ENCODE results near the gene DNM3.
"Not testable (repeated sequence)": the region's sequence is repeated elsewhere in the genome, so short reads cannot be mapped to it uniquely, and the experiment has no call there.

DNM3 gene

DNA sequence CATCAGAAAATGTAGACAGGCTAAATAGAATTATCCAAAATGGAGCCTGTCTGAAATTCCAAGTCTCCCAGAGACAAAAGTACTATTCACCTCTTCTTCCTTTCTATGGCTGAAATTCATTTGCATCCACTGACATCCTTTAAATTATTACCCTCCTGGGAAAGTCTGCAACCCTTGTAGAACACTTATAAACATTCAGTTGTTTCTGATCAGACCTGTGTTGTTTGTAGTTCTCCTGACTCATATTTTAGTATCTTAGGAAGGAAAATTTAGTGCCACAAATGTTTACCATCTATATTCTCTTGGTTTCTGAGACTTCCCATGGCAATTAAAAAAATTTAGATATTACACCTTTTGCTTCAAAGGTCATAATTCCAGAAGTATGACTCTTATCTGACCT is 509.6 kb downstream of the DNM3 start:
- no peak for DNase-seq (ENCODE audit: low read depth in 2 of 3, low spot score in 2 of 3)

DNA sequence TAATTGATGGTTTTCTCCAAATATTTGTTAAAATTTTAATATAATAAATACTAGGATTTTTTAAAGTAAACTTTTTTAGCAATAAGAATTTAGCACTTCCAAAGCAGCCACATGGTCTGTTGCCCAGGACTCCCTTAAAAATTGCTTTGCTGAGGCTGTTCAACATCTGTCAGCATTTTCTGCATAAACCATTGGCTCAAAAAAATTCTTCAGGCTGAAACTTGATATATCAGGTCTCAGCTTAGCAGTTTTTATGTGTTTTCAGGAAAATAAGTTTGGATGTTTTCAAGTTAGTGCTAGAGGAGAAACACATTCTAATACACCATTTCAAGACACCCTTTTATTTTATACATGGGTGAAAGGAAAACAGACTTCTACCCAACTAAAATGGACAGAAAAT is 510.0 kb downstream of the DNM3 start:
- DNase-seq (ENCODE audit: low read depth in 2 of 3, low spot score in 2 of 3), result no peak

DNA sequence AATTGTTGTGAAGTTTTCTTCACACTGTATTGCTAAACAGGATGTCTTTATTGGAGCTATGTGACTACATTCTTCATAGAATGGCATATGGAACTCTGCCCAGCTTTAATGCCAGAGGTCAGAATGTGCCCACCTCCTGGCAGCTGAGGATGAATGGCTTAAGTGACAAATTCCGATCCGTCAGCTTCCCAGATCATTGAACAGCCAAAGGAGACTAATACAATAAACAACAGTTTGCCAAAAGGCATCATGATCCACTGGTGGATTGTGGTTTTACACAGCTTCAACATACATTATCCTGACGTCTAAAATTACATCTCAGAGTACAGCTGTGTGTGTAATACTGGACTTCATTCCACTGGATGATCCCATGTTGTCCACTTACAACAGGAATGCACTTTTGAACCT is 510.5 kb downstream of the DNM3 start:
- no peak for DNase-seq (ENCODE audit: low read depth in 2 of 3, low spot score in 2 of 3)

GRCh38 chr1:172352435-172352834 is 511.1 kb downstream of the DNM3 start:
- no peak for DNase-seq (ENCODE audit: low read depth in 2 of 3, low spot score in 2 of 3)

GRCh38 chr1:172354291-172355274 is 513.3 kb downstream of the DNM3 start:
- no peak for DNase-seq (ENCODE audit: low read depth in 2 of 3, low spot score in 2 of 3)

- DNase-seq (ENCODE audit: low read depth in 2 of 3, low spot score in 2 of 3), result no peak
These were observed 515.3 kb downstream of the DNM3 start for GRCh38 chr1:172356620-172357019.

DNA sequence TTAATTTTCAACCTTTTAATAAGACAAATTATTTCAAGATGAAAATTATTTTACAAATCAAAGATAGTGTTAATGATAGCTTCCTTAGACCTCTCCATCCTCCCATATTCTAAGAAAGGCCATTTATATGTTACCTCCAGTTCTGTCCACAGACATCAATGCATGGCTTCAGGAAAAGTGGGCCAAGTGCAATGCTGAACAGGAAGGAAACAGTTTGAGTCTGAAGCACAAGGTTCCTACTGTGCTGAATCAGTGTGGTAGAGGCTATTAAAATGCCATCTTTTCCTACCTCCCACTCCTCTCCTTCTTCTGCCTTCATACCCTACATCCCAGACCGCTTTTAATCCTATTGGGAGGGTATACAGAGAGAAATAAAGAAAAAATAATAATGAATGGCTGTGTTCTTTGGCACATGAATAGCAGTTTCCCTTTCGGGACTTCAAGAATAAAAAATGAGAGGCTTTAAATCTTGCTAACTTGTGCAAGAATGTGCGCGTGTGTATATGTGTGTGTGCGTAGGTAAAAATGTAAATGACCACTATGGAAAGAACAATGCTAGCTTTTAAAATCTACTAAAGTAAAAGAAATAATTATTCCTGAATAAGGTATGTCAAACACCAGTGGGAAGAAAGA is 516.6 kb downstream of the DNM3 start:
- no peak for DNase-seq (ENCODE audit: low read depth in 2 of 3, low spot score in 2 of 3)

GRCh38 chr1:172359491-172359999 is 518.2 kb downstream of the DNM3 start:
- DNase-seq (ENCODE audit: low read depth in 2 of 3, low spot score in 2 of 3), result no peak

GRCh38 chr1:172360511-172360910 is 519.2 kb downstream of the DNM3 start:
- no peak for DNase-seq (ENCODE audit: low read depth in 2 of 3, low spot score in 2 of 3)

- DNase-seq (ENCODE audit: low read depth in 2 of 3, low spot score in 2 of 3), result no peak
These were observed 519.7 kb downstream of the DNM3 start for GRCh38 chr1:172360985-172361384.

DNA sequence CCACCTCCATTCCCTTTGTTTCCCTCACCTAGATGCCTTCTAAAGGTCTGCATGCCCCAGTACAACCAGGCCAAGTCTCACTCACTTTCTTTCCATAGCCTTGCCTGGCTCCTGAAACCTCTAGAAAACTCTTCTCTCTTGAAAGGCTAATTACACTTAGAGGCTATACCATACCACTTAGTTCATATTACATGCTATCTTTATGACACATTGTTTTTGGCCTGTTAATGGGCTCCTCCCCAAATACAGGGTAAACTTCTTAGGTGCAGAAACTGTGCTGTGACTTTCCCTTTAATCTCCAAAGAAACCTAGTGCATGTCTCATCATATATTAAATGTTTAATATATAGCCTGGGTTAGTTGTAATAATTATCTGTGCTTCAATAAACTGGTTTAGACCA is 522.6 kb downstream of the DNM3 start:
- DNase-seq (ENCODE audit: low read depth in 2 of 3, low spot score in 2 of 3), result no peak

- DNase-seq (ENCODE audit: low read depth in 2 of 3, low spot score in 2 of 3), result not testable (repeated sequence)
These were observed 530.3 kb downstream of the DNM3 start for GRCh38 chr1:172371646-172372045.

GRCh38 chr1:172373864-172374263 is 532.6 kb downstream of the DNM3 start:
- no peak for DNase-seq (ENCODE audit: low read depth in 2 of 3, low spot score in 2 of 3)

DNA sequence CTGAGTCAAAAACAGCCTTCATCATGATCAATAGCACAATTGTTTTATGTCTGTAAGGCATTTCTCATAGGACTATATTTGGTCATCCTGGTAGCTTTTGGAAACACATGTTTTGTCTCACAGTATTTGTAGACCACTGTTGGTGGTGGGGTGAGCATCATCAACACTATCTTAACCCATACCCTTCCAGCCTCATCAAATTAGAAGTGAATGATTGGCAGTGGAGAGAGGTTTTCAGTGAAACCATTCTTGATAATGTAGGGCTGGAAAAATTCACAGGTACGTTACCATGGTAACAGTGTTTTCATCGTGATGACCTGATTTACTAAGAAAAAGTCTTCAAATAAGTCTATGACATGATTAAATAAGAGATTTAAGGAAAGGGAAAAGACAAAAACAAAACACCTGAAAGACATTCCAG is 533.9 kb downstream of the DNM3 start:
- no peak for DNase-seq (ENCODE audit: low read depth in 2 of 3, low spot score in 2 of 3)

- no peak for DNase-seq (ENCODE audit: low read depth in 2 of 3, low spot score in 2 of 3)
These were observed 535.1 kb downstream of the DNM3 start for GRCh38 chr1:172376431-172376830.

GRCh38 chr1:172377565-172377964 is 536.3 kb downstream of the DNM3 start:
- no peak for DNase-seq (ENCODE audit: low read depth in 2 of 3, low spot score in 2 of 3)

DNA sequence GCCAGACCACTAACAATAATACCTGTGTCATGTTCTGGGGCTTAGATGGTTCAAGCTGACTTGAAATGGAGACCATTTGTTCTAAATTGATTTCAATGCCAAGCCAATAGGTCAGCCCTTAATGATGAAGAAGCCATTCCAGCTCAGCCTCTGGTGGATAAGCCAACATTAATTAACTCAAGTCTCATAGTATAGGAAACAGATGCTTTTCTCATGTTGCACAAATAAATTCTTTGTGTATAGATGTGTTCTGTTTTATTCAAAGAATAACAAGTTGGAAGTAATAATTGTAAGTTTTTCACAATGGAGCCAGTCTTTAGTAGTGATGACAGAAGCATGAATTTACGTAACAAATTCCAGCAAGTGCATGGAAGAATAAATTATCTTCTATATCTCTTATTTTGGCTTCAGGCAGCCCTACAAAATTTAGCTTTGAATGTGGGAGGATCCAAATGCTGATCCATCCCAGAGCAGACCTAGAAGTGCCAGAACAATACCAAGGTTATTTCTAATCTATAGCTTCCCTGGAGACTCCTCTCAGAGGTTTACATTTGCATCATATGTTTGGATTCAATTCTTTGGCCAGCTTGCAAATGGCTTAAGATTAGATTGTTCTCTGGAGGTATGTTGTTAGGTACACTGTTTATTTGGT is 536.9 kb downstream of the DNM3 start:
- no peak for DNase-seq (ENCODE audit: low read depth in 2 of 3, low spot score in 2 of 3)

DNA sequence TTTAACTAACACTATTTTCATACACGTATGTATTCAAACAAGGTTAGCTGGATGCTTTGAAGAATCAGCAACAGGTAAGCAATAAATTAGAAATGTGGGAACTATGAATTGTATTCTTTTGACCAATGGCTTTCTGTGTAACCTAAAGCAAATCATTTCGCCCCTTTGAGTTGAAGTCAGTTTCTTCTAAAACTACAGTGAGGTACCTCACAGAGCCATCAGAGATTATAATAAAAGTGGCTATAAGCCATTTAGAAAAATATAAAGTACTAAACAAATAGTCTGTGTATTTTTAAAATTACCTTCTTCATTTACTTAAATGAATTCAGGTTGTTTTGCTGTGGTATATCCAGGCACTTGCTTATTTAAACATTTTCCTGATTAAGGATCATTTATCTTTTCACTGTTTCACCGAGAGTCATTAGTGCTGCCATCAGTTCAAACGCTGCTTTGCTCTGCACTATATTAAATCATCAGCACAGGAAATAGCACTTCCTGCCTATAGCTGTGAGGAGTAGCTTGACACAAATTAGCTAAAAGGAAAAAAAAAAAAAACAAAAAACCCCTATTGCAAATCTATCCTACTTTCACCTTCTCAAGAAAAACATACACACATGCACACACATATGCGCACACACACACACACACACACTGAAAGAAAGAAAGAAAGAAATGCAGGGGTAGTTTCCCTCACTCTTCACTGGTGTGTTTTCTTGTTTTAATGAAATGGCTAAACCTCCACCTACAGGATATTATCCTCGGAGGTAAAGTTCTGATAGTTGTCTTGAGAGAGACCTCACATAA is 539.3 kb downstream of the DNM3 start:
- no peak for DNase-seq (ENCODE audit: low read depth in 2 of 3, low spot score in 2 of 3)

DNA sequence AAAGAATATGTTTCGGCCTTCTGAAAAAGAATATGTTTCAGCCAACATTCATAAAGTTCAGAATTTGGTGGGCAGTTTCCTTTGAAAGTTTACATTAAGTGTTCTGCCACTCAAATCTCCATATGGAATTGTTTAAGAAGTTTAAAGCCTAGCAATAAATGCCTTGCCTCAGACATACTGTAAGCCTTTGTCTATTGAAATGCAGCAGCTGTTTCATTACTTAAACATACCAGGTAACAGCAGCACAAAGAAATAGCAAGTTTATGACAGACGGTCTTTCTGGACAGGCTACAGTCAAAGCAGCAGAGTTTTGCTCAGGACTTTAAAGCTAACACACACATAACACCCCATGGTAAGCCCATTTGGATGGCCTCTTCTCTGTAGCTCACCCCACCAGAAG is 540.6 kb downstream of the DNM3 start:
- no peak for DNase-seq (ENCODE audit: low read depth in 2 of 3, low spot score in 2 of 3)

DNA sequence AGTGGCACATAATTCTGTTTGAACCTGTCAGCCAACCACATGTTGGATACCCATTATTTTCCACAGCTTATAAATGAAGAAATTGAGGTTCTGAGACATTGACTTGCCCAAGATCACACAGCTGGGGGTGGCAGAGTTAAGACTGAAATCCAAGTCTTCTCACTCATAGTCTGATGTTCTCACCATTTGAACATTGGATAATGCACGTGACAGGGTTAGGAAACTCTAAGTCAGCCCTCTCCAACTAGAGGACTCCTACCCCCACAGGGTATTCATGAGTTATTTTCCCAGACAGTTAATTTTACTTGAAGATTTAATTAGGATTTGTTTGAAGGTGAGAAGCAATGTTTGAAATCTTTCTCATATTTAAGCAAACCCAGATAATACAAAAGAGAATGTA is 541.1 kb downstream of the DNM3 start:
- no peak for DNase-seq (ENCODE audit: low read depth in 2 of 3, low spot score in 2 of 3)

GRCh38 chr1:172382990-172383389 is 541.7 kb downstream of the DNM3 start:
- no peak for DNase-seq (ENCODE audit: low read depth in 2 of 3, low spot score in 2 of 3)
